ENCODE results near the gene HLA-DRB1. TPM values are rescaled to one million over a fixed set of nuclear protein-coding genes. Genes with fewer than 3 reads are reported as not detected.
A peak's percentile ranks its signal among the peaks of the same experiment; 100 is the strongest.

Gene HLA-DRB1
- total RNA-seq, 3 donors from 2014 or later (not counting 1 experiment from before 2014, with no cell fraction given) = 42.8 to 123 (median 53.9) TPM

- Histone ChIP-seq H3K27me3 (ENCODE audit: control insufficient read depth, insufficient read depth, low read length) (no peaks in the 10 kb centered on the region), H3K4me1 (ENCODE audit: control insufficient read depth, insufficient read depth, low read length) (no peaks in the 10 kb centered on the region), H3K36me3 (ENCODE audit: control insufficient read depth, insufficient read depth, low read length) (no peaks in the 10 kb centered on the region), H3K27ac (ENCODE audit: low read length) (peak overlapping the region; percentile 54), H3K9me3 (ENCODE audit: control insufficient read depth, insufficient read depth, low read length) (no peaks in the 10 kb centered on the region), H3K4me3 (ENCODE audit: low read length) (no peak overlapping the region)
- no peak overlapping the region for H3K4me3 Mint-ChIP-seq
- intact Hi-C loops (cut with micrococcal nuclease) = no loop called here
- peaks cover 12 to 13% of the 10 kb centered on the region in 2 donors for H3K4me1 Mint-ChIP-seq
- WGBS (ENCODE audit: insufficient coverage) = 94% methylated on average over 1 of the region's 3 CpGs
- DNase-seq = no peak
- TF ChIP-seq, protein P1, sequence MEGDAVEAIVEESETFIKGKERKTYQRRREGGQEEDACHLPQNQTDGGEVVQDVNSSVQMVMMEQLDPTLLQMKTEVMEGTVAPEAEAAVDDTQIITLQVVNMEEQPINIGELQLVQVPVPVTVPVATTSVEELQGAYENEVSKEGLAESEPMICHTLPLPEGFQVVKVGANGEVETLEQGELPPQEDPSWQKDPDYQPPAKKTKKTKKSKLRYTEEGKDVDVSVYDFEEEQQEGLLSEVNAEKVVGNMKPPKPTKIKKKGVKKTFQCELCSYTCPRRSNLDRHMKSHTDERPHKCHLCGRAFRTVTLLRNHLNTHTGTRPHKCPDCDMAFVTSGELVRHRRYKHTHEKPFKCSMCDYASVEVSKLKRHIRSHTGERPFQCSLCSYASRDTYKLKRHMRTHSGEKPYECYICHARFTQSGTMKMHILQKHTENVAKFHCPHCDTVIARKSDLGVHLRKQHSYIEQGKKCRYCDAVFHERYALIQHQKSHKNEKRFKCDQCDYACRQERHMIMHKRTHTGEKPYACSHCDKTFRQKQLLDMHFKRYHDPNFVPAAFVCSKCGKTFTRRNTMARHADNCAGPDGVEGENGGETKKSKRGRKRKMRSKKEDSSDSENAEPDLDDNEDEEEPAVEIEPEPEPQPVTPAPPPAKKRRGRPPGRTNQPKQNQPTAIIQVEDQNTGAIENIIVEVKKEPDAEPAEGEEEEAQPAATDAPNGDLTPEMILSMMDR (IDR thresholded peaks at IDR 0.05) = peak; percentile 15
- ATAC-seq = no peak
- H3K27ac Mint-ChIP-seq = peak overlapping the region in 1 of 2 donors; percentile 6
- peaks cover 0 to 5% of the 10 kb centered on the region in 2 donors for H3K27me3 Mint-ChIP-seq (ENCODE audit: low read depth in 2 of 2)
- no peaks in the 10 kb centered on the region for H3K36me3 Mint-ChIP-seq
- no peaks in the 10 kb centered on the region for H3K9me3 Mint-ChIP-seq
Measured at GRCh38 chr6:32608362-32608761, 18.7 kb upstream of the HLA-DRB1 start.

DNA sequence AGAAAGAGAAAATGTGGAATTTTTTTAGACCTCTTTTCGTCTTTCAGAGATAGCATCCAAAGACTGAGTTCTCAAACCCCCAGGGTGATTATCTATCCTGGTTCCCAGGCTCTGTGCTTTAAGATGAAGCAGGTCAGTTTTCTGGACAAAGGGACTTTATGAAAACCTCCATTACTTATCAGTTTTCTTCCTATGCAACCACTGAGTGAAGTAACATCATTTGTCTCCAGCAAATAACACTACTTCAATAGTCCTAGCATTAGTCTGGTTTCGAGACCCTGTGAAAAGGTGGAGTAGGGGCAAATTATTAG, 18.3 kb upstream of the HLA-DRB1 start:
- Histone ChIP-seq H3K4me3 (ENCODE audit: low read length) (no peak overlapping the region), H3K9me3 (ENCODE audit: control insufficient read depth, insufficient read depth, low read length) (no peaks in the 10 kb centered on the region), H3K36me3 (ENCODE audit: control insufficient read depth, insufficient read depth, low read length) (no peaks in the 10 kb centered on the region), H3K27me3 (ENCODE audit: control insufficient read depth, insufficient read depth, low read length) (no peaks in the 10 kb centered on the region), H3K4me1 (ENCODE audit: control insufficient read depth, insufficient read depth, low read length) (no peaks in the 10 kb centered on the region), H3K27ac (ENCODE audit: low read length) (peak overlapping the region; percentile 54)
- H3K9me3 Mint-ChIP-seq = no peaks in the 10 kb centered on the region
- 86% methylated on average over 1 of the region's 2 CpGs for WGBS (ENCODE audit: insufficient coverage)
- TF ChIP-seq, protein P1 (IDR thresholded peaks at IDR 0.05) = no peak
- ATAC-seq (no peak), DNase-seq (no peak)
- H3K4me3 Mint-ChIP-seq = no peak overlapping the region
- H3K4me1 Mint-ChIP-seq = peaks cover 12 to 13% of the 10 kb centered on the region in 2 donors
- peak overlapping the region in 1 of 2 donors; percentile 6 for H3K27ac Mint-ChIP-seq
- intact Hi-C loops (cut with micrococcal nuclease) = no loop called here
- peaks cover 0 to 5% of the 10 kb centered on the region in 2 donors for H3K27me3 Mint-ChIP-seq (ENCODE audit: low read depth in 2 of 2)
- H3K36me3 Mint-ChIP-seq = no peaks in the 10 kb centered on the region

- TF ChIP-seq, protein P1 (IDR thresholded peaks at IDR 0.05) = no peak
- peaks cover 0 to 5% of the 10 kb centered on the region in 2 donors for H3K27me3 Mint-ChIP-seq (ENCODE audit: low read depth in 2 of 2)
- no peaks in the 10 kb centered on the region for H3K4me1 ChIP-seq (ENCODE audit: control insufficient read depth, insufficient read depth, low read length)
- intact Hi-C loops (cut with micrococcal nuclease) = no loop called here
- ATAC-seq (no peak), DNase-seq (no peak)
- H3K36me3 ChIP-seq (ENCODE audit: control insufficient read depth, insufficient read depth, low read length) = no peaks in the 10 kb centered on the region
- H3K4me1 Mint-ChIP-seq = peaks cover 12 to 13% of the 10 kb centered on the region in 2 donors
- peak overlapping the region; percentile 54 for H3K27ac ChIP-seq (ENCODE audit: low read length)
- H3K4me3 Mint-ChIP-seq = no peak overlapping the region
- no peaks in the 10 kb centered on the region for H3K27me3 ChIP-seq (ENCODE audit: control insufficient read depth, insufficient read depth, low read length)
- no peaks in the 10 kb centered on the region for H3K36me3 Mint-ChIP-seq
- H3K9me3 Mint-ChIP-seq = no peaks in the 10 kb centered on the region
- H3K9me3 ChIP-seq (ENCODE audit: control insufficient read depth, insufficient read depth, low read length) = no peaks in the 10 kb centered on the region
- WGBS (ENCODE audit: insufficient coverage) = 82% methylated on average over 2 of the region's 4 CpGs
- H3K27ac Mint-ChIP-seq = peak overlapping the region in 1 of 2 donors; percentile 6
- H3K4me3 ChIP-seq (ENCODE audit: low read length) = no peak overlapping the region
Measured at GRCh38 chr6:32607263-32607987, 17.8 kb upstream of the HLA-DRB1 start.

Measured in natural killer cell (primary cell).